Fibroblast of peridontal ligament (primary cell): ENCODE measurements around the gene LSM4.

ENCODE experiments used
- DNase-seq: peaks from one replicate; pipeline ENCODE4 v3.0.0-alpha.2; 2010; ENCODE audit errors: extremely low read depth

The LSM4 gene

DNA sequence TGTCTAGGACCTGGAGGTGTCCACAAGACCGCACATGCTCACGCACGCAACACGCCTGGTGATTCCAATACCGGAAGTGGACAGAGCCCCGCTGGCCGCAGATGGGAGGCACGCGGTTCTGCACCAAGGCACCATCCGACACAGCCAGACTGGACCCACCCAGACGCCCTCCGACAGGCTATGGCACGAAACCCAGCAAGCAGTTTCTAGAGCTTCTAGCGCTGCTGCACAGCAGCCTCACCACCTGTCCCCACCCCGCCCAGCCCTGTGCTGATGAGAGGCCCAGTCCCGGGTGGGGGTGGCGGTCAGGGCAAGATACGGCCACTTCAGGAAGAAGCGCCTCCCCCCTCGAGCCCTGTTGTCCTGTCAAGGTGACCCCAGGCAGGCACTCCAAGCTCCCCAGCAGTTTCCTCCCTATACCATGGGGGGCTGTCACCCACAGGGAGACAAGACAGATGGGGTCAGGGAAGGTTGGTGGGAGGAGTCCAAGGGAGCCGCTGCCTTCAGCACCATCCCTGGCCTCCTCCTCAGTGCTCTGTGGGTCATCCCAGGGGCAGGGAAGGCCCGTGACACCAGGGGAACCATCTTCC, 11.3 kb downstream of the LSM4 start:
- DNase-seq = no peak

DNA sequence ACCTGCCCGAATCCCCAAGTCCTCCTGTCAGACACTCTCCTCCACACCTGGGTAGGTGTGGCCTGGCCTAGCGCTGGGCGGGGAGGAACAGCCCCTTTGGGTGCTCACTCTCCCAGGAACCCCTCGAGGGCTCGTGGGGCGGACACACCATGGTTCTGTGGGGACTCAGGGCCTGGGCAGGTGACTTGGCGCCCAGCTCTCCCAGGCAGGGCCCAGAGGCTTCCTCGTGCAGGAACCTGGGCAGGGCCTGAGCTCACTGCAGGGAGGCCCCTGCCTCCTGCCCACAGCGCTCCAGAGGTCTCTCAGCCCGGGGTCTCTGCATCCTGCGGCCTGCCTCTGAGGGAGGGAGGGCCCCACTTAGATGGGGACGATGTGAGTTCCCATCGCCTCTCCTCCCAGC, 11.9 kb downstream of the LSM4 start:
- DNase-seq = no peak

DNA sequence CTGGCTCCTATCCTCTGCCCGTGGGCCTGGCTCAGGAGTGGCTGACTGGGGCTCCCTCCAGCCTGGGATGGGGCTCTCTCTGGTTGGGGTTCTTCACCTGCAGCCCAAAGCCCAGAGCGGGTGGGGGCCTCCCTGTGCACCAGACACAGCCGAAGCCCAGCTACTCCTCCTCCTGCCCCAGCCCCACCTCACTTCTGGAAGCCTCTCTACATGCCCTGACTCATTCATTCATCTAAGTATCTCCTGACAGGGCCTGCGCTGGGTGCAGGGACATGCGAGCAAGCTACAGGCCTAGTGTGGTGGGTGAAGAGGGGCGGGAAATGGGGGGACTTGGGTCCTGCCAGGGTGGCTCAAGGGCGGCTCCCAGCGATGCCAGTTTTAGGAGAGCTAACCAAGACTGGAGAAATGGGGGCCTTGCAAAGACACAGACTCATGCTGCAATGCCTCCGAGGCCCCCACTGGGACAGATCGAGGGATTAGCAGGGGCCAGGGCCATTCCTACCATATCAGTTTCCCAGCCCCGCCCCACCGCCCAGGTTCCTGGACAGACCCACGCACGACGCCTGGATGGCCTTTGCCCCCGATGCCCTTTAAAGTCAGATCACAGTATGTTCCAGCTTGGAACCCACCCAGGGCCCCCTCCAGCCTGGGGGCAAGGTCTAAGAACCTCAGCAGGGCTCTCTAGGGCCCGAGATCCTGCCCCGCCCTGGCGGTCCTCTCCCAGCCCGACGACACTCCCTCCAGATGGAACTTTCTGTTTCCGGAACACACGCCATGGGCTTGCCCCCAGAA, 12.6 kb downstream of the LSM4 start:
- no peak for DNase-seq

DNA sequence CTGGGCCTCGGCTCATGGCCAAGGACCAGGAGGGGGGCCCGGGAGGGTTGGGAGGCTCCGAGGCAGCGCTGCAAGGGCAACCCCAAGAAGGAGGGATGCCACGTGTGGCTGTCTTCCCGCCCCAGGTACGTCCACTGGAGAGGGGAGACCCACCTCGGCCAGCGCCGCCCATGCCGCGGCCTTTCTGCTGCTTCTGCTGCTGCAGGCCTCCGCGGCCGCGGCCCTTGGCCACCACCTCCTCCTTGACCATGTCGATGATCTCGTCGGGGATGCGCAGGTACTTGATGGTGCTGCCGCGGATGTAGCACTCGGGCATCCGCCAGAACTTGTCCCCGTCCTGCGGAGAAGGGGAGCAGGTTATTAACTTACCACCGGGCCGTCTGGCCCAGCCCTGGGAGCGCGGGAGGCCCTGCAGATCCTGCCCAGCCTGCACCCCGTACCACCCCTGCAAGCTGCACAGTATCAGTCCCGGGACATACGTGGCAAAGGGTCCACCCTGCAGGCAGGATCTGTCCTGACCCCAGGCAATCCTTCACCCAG, 13.3 kb downstream of the LSM4 start:
- DNase-seq = no peak

DNA sequence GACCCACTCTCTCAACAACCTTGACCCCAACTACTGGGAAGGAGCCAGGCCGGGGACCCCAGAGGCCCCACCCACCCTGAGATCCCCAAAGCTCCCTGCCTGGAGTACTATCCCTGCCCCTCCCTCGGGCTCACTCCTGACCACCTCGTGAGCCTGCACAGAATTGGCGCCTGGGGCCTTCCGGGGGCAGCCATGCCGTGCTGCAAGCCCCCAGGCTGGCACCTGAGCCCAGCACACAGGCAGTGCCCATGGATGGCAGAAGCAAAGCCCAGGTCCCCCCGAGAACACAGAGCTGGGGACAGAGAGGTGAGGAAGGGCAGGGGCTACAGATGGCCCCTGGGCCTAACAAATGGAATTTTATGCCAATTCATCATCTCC, 13.9 kb downstream of the LSM4 start:
- no peak for DNase-seq

DNA sequence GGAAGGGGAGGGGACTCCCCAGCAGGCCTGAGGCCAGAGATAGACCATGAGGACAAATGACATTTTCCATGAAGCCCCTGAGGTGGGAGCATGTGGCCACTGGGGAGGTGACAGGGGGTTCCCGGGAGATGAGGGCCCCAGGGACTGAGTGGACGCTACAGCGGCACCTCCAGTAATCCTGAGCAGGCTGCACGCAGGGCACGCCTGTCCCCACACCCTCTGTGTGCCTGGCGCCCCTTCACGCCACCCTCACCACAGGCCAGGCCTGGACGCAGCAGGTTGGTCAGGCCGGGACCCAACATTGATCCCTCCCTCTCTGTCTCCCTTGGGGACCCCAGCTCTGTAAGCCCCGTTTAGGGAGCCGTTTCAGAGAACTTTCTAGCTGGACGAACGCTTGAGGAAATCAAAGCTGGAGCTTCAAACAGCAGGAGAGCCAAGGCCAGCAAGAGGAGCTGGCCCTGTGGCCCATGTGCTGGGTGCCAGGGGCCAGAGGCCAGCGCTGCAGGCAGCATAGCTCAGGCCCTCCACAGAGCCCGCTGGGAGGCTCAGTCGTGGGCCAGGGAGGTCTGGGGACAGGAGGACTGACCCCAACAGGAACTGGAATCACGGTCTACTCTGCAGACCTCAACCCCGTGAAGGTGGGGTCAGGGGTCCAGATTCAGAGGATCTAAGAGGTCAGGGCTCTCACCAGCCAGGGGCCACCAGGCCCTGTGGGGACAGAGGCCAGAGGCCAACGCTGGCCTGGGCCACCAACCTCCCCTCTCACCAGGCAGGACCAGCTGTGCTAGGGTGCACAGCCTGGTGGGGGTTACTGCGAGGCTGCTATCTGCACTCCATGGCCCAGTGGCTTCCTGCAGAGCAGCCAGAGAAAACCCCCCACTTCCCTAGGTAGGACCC, 14.6 kb downstream of the LSM4 start:
- DNase-seq = no peak

DNA sequence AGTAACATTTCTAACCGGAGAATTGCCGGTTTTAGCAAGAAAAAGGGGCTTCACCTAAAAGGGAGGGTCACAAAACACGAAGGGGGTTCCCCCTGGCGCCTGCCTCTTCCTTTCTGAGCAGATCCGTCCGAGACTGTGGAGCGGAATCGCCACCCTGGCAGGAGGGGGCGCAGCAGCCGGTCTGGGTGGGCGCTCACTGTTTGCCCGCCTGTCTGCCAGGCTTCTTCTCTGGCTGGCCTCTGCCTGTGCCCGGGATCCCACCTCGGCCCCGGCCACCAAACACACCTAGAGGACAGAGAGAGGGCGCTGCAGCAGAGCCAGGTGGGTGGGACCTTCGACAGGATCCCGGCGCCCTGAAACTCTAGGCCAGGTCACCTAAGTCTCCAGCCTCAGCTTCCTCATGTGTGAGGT, 15.6 kb downstream of the LSM4 start:
- no peak for DNase-seq

DNA sequence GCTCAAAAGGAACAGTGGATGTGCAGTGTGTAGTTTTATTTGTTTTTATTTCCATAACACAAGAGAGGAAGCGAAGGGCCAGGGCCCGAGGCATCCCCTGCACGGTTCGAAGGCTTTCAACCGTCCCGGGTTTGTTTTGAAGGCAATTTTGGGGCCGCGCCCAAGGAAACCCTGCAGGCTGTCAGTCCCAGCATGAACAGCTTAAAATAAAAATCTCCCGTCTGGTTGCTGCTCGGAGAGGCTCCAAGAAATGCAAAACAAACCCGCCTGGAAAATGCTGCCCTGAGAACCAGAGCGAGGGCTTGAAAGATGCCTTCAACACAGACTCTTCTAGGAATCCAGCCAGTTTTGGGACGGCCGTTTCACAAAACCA, 16.0 kb downstream of the LSM4 start:
- DNase-seq = peak; percentile 63

DNA sequence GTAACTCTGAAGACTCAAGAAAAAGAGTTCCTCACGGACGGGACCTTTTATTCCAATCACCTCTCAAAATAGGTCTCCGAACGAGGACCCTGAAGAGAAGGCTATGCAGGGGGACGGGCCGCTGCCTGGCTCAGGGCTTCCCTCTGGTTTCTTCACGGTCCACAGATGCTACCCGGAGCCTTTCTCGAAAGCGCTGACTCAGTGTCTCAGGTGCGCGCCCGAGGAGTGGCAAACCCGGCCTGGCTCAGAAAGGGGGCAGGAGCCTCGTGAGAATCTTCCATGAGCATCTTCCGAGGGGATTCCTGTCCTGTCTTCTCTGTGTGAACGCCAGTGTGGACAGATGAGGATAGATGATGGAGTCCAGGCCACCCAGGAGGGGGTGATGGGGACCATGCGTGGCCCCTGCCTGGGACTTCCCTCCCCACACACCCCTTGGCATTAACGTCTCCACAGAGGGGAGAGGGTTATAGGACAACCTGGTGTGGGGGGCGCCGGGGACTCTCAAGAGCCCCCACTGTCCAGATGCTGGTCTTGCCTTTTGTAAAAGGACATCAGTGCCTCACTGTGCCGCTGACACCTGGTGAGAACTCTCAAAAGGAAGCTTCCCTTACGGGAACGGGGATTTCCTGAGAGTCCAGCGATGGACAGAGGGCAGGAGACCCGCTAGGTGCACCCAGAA, 16.5 kb downstream of the LSM4 start:
- no peak for DNase-seq

DNA sequence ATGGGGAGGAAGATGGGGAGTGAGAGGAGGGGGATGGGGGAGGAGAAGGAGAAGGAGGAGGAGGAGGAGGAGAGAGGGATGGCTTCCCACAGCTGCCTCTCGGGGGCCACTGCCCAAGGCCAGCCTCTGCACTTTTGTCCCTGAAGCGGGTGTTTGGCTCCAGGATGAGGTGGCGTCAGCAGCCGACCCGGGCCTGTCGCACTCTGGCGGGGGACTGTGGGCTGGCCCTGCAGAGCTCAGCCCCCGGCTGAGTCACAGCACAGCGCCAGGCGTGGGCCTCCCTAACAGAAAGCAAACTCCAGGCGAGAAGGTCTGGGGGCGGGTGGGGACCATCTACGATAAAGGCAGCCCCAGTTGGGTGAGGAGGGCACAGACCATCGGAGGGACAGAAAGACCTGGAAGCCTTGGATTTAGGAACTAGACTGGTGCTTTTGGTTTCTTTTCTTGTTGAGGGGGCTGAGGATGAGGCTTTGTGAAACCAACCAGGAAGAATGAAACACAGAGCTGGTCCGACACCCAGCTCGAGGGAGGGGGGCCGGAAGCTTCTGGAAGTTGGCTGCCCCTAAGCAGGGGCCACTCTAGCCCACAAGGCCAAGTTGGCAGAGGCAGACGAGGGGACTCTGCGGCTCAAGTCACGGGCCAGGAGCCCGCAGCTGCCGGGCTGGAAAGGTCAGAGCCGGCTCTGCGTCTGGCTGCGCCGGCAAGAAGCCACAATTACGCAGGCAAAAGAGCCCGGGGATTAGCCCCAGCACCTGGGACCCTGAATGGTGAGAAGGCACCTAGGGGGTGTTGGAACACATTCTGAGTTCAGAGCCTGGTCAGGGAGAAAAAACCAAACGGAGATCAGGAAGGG, 18.2 kb downstream of the LSM4 start:
- peak; percentile 69 for DNase-seq

DNA sequence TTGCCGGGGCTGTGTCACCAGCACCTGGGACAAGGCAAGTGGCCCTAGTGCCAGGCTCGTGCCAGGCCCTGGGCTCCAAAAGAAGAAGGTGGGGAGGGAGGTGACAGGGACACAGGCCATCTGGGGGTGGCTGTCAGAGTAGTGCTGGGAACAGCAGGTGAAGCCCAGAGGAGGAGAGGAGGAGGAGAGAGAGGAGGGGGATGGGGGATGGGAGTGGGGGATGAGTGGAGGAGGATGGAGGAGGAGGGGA, 18.7 kb downstream of the LSM4 start:
- no peak for DNase-seq

DNA sequence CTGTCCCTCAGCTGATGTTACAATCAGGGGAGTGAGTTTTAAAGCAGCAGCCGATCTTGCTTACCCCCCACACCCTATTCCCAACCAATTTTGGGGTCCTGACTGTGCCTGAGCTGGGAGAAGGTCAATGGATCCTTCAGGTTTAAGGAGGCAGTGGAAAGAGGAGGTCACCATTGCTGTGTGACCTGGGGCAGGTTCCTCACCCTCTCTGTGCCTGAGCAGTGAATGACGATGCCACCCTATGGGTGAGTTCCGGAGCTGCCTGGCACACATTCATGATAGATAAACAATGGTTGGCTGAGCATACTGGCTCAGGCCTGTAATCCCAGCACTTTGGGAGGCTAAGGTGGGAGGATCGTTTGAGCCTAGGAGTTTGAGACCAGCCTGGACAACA, 21.2 kb downstream of the LSM4 start:
- DNase-seq = no peak

DNA sequence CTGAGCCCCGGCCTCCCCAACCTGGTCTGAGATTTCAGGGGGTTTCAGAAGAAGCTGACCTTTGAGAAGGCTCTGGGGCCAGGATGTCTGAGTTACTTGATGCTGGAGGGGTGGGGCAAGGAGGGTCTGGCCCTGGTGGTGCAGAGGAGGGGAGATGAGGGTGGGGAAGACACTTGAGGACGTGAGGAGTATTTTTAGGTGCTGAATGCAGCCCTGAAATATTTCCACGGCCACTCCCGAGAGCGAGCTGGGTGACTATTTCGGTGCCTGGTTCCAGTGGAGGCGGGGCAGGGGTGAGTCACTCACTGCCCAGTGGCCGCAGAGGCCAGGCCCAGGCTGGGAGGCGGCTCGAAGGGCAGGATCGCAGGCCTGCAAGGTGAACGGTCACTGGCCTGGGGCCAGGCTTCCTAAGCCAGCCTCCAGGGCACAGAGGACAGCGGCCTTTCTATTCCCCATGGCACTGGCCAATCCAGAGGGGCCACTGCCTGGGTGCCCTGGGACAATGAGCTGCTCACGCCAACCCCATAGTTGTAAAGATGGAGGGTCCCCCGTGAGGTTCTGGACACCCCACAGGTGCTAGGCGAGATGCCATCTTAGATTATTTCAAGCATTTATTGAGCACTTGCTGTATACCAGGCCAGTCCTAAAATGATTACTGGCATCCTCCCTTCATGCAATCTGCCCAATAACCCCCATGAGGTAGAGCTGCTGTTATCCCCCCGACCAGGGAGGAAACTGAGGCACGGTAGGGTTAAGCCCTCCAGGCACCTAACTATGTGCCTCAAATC, 21.8 kb downstream of the LSM4 start:
- DNase-seq = peak; percentile 73

DNA sequence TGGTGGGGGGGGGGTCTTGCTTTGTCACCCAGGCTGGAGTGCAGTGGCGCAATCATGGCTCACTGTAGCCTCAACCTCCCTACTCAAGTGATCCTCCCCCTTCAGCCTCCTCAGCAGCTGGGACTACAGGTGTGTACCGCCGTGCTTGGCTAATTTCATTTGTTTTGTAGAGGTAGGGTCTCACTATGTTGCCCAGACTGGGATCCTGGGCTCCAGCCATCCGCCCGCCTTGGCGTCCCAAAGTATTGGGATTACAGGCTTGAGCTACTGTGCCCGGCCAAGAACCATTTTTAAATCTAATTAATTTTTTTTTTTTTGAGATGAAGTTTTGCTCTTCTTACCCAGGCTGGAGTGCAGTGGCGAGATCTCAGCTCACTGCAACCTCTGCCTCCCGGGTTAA, 23.2 kb downstream of the LSM4 start:
- no peak for DNase-seq

DNA sequence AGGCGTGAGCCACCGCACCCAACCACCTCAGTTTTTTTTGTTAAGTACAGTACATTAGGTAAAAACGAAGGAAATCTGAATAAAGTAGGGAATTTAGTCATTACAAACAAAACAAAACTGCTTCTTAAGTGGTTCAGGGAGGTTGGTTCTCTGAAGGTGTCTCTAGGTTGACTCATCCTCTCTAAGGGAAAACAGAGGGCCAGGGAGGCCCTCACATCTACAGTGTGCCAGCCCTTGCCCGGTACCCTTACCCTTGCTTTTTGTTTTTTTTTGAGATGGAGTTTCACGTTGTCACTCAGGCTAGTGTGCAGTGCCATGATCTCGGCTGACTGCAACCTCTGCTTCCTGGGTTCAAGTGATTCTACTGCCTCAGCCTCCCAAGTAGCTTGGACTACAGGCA, 24.3 kb downstream of the LSM4 start:
- no peak for DNase-seq

DNA sequence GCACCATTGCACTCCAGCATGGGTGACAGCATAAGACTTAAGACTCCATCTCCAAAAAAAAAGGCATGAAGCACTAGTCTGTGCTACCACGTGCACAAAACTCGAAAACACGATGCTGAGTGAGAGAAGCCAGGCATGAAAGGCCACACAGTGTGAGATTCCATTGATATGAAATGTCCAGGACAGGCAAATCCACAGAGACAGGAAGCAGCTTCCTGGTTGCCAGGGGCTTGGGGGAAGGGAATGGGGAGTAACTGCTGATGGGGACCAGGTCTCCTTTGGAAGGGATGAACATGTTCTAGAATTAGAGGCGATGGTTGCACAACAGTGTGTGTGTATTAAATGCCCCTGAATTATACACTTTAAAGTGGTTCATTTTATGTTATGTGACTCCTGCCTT, 25.6 kb downstream of the LSM4 start:
- DNase-seq = no peak

DNA sequence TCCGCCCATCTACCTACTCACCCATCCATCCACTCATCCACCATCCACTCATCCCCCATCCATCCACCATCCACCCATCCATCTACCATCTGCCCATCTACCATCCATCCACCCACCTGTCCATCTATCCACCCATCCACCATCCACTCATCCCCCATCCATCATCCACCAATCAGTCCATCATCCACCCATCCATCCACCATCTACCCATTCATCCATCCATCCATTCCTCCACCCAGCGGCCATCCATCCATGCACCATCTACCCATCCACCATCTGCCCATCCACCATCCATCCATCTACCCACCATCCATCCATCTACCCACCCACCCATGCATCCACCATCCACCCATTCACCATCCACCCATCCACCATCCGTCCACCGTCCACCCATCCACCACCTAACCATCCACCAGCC, 27.8 kb downstream of the LSM4 start:
- DNase-seq = no peak

DNA sequence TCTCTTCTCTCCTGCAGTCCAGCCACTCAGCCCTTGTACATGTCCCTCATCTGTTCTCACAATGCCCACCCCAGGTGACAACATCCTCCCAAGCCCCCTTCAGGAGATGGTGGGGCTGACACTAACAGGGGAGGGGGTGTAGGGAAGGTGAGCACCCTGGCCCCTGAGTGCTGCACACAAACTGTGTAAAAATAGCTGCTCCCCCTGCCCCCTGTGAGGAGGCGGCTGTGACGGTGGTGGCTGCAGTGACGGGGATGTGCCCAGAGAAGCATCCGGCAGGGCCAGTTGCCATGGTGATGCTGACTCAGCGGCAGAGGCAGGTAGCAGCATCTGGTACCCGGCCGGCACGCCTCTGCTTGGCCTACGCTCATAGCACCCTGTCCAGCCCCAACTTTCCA, 28.4 kb downstream of the LSM4 start:
- DNase-seq = no peak

DNA sequence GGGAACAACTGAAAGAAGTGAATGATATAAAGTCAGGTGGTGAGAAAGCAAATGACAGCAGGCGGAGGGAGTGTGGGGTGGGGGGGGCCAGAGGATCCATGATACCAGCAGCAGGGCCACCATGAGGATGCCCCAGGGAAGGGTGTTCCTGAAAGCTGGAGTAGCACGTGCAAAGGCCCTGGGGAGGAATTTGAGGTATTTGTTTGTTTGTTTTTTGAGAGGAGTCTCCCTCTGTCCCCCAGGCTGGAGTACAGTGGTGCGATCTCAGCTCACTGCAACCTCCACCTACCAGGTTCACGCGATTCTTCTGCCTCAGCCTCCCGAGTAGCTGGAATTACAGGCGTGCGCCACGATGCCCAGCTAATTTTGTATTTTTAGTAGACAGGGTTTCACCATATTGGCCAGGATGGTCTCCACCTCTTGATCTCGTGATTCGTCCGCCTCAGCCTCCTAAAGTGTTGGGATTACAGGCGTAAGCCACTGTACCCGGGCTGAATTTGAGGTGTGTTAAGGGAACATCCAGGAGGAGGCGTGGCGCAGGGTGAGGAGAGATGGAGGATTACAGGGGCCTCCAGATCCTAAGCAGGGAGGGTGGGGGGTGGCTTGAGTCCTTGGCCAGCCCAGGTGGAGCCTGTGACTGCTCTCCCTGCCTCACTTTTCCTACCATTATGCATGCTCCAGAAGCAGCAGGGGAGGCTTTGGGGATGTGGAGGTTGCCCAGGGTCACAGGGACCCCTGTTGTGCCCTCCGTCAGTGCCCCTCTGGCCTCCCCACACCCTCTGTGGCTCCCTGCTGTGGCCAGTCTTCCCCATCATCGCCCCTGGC, 29.0 kb downstream of the LSM4 start:
- DNase-seq = no peak
